HG03060 (cell line): ENCODE data around the gene HSBP1.

ENCODE experiments used
- ATAC-seq: cut with Tn5 transposase; IDR thresholded peaks from one replicate; pipeline ENCODE4 v1.9.1; 2021; ENCODE audit warnings: low read depth, moderate number of reproducible peaks; ENCODE audit not compliant: unreplicated experiment

The HSBP1 gene

DNA sequence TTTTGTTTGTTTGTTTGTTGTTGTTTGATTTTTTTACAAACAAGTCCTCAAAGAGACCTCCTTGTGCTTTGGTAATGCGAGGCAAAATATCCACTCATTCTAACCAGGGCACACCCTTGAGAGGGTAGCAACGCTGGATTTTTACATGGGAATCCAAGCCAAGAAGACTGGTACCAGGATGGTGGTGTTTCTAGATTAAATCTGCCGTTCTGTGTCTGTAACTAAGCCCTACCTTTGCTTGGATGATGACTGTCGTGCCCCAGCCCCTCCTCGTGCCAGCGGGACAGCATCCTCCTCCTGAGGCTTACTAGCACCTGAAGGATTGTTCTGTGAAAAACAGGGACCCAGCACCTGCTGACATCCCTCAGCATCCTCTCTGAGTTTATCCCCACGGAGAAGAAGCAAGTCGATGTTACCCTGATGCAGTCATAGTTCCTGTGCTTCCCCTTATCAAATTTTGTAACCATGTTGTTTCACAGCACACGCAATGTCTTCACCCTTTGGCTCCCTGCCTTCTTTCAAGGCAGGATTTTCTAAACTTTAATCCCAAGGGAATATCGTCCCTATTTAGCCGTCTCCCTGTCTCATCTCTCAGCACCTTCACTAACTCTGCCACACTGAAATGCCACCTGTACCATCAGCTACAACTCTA lies 5.1 kb upstream of the HSBP1 start:
- ATAC-seq, result no peak

DNA sequence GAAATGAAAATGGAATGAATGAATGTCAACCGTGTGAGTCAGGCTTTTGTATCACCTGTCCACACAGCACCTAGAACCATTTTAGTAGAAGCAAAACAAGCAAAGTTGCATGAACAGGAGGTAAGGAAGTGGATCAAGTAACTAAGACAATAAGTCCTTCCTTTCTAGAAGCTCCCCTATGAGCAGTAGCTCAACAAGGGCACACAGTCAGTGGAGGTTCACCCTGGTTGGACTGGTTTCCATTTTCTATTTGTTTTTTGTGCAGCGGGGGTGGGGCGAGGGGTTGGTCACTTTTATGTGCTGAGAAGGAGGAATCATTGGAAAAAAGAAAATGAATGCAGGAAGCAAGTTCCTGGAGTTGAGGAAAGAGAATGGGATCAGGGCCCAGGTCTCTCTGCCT lies 4.0 kb upstream of the HSBP1 start:
- no peak for ATAC-seq

DNA sequence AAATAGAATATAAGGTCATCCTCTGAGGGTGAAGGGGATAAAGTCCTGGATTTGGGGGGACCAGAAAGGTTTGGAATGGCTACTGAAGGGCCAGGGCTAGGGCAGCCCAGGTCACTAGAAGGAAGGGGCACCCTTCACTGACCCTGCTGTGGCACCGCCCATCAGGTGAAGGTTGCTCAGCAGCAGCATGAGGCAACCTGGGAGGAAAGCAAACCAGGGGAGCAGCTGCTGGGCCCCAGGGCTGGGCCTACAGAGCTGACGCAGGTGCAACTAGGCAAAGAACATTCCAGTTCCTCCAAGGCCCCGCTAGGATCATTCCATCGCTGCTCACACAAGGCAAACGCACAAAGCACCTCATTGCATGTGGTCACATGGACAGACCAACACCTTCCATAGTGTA lies 3.4 kb upstream of the HSBP1 start:
- ATAC-seq, result no peak

DNA sequence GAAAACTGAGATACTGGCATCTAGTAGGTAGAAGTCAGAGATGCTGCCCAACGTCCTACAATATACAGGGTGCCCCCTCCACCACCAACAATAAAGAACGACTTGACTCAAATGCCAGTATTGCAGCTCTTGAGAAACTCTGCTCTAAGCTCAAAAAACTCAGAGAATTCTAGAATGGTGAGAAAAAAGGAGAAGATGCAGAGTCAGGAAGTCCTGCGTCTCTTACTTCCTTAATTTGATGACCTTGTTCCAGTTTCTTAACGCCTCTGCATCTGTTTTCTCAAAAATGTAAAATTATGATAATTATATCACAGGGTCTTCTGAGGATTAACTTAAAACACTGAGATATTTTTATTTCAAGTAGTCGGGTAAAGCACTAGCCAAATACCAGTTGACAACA lies 1.7 kb upstream of the HSBP1 start:
- ATAC-seq, result no peak

DNA sequence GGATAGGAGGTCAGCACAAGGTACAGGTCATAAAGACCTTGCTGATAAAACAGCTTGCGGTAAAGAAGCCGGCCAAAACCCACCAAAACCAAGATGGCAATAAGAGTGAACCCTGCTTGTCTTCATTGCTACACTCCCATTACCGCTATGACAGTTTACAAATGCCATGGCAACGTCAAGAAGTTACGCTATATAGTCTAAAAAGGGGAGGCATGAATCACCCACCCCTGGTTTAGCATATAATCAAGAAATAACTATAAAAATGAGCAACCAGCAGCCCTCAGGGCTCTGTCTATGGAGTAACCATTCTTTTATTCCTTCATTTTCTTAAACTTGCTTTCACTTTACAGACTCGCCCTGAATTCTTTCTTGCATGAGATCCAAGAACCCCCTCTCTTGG lies 1.0 kb upstream of the HSBP1 start:
- no peak for ATAC-seq

DNA sequence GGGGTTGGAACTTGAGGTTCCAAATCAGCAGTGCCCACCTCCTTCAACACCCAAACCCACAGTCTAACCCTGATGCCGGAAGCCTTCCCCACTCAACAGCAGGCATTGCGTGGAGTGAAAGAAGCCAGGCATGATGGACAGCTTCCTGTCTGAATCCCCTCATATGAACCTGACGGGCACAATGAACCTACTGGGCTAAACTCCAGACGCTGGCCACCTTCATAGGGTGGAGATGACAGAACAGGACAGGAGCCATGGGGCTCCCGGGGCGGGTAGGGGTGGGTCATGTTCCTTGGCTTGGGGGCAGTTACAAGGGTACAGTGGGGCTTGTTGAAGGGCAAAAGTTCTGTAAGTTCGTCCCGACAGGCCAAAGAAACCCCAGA lies 460 bp upstream of the HSBP1 start:
- no peak for ATAC-seq

DNA sequence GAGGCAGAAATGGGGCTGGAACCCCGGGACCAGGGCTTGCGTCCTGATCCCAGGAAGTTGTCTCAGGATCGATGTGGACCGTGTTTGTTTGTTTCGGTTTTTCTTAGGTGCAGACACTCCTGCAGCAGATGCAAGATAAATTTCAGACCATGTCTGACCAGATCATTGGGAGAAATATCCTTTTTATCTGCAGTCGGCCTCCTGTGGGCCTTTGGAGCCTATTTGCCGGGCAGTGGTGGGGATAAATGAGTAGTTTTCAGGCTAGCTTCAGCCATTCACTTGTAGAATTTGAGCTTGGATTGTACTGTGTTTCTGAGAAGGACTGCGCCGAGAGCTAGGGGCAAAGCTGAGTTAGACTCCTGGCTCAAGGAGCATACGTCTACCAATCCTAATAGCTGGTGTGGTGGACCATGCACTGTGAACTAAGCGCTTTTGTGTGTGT lies 816 bp downstream of the HSBP1 start:
- no peak for ATAC-seq

DNA sequence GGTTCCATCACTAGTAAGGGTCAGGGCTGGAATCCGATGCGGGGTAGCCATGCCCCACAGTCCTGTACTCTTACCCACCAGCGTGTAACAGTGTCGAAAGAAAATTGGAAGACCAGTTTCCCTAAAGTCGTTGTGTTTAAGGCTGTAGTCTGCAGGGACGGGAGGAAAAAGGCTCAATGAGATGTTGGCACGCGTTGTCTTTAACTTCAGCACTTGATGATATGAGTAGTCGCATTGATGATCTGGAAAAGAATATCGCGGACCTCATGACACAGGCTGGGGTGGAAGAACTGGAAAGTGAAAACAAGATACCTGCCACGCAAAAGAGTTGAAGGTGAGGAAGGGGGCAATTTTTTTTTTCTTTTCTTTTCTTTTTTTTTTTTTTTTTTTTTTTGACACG lies 1.3 kb downstream of the HSBP1 start:
- ATAC-seq, result no peak

DNA sequence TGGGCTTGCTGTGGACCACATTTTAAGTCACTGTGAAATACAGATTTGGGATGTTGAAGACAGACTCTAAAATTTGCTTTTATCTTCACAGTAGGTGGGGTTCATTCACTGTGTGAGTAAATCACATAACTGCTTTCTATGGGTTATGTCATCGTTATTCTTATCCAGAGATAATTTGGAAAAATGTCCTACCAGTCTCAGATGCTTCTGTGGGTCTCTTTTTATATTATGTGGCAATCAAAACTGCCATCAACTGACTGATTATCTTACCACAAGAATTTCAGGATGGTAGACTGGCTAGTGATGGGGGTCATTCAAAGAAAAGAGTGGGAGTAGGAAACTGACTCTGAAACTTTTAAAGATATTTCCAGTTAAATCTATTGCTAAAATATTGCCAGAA lies 3.1 kb downstream of the HSBP1 start:
- ATAC-seq, result no peak

DNA sequence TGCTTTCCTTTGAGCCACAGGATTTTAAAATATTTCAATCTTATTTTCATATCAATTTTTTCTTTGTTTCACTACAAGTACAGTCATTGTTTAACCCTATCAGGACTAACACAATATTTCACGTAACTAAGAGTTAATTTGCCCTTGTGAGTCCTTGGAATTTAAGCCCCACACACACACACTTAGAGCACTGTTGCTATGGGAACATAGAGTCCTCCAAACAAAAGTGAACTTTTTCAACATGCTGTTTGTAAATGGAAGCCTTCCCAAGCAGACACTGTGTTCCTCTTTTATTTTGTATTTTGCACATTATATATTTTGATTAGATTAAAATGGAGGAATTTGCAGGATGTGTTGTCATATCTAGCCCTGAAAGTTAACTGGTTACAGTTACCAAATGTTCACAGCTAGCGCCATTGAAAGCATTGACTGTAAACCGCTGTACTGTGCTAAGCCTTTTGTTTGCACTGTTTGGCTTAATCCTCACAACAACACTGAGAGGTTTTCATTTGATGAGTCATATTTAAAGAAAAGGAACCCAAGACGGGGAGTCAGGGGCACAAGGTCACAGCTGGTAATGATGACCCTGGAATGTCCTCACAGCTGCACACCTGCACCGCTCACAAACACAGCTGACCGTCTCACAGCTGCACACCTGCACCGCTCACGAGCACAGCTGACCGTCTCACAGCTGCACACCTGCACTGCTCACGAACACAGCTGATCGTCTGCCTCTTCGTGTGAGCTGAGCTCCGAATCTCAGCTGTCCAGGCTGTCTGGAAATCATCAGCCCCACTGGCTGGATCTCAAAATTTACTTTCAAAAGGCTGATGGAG lies 6.3 kb downstream of the HSBP1 start:
- no peak for ATAC-seq

DNA sequence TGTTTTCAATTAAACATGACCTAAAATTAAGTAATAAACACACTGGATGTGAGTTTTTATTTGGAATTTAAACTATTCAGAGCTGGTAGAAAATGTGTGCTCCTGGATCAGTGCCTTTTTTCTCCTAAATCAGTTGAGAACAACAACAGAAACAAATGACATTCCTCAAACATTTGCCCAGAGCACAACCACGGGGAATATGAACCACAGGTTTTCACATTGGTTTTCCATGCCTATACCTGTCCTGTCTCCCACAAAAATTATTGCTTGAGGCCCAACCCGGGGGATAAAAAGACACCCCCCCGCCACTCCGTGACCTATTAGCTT lies 6.8 kb downstream of the HSBP1 start:
- no peak for ATAC-seq

DNA sequence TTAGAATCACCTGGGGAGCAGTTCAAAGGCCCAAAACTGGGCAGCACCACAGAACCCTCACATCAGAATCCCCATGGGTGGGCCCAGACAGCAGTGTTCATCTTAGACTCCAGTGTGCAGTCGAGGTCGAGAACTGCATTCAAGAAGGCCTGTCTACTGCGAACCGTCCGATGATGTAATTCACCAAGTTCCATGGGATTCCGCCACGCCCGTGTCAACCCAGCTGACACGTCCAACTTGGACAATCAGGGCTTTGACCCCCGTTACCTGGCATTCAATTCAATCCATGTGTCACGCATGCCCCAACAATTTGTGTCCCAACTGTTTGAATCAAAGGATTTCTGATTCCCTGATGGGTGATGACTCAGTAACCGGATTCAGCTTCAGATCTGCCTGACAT lies 9.2 kb downstream of the HSBP1 start:
- ATAC-seq, result no peak

DNA sequence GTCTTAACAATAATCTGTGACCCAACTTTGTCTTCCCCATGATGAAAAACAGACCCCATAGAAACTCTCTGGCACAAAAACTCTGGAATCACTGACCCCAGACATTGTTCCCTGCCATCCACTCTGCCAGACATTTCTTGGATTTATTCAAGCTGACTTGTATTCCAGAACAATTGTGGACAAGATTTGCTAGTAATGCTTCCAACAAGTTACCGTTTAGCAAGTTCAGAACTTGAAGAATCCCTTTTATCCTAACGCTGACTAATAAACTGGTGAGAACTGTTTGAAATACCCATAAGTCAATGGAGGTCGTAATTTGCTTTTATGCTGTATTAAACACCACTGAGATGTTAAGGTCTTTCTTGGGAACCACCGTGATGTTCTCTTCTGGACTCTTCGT lies 10.5 kb downstream of the HSBP1 start:
- no peak for ATAC-seq

DNA sequence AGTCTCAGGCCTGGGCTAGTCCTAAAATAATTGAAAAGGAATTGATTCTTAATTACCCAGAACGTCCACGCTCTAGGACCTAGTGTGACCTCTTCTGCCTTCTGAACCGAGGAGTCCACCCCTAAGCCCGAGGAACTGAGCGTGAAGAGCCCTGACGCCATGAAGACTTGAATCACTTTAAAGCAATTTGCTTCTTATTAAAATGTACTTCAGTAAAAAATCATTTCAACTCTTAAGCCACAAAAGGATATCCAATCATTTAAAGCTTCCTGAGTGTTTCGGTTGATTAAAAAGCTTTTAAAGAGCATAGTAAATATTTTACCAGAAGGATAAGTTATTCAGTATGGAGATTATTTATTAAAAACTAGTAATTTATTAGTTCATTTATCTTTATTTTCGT lies 11.6 kb downstream of the HSBP1 start:
- ATAC-seq, result no peak

DNA sequence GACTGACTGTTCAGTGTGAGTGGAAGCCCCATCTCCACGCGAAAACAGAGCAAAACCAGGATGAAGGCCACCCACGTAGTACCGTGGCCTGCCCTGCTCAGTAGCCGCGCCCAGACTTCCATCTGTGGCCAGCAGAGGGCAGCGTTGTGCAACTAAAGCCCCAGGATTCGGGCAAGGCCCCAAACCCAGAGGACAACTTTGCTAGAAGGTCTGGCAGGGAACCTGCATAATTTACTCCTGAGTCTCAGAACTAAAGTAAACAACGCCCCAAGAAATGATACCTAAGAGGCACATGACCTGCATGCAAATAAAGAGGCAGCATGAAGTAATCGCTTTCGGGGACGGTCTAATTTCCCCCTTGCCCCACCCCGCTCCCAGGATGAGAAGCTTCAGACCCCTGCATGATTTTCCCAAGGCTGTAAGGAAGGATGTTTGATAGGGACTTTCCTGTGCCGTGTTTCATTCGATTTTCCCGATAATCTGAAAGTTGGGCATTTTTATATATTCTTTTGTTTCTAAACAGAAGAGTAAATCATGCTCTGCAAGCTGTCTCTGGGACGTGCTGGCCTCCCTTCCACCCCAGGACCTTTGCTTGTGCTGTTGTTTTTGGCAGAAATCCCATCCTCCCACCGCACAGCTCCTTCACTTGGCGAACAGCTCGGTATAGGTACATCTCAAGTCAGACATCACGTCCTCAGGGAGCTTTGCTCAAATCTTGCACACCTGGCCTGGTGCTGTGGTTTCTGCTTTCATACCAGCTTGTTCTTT lies 18.6 kb downstream of the HSBP1 start:
- no peak for ATAC-seq

DNA sequence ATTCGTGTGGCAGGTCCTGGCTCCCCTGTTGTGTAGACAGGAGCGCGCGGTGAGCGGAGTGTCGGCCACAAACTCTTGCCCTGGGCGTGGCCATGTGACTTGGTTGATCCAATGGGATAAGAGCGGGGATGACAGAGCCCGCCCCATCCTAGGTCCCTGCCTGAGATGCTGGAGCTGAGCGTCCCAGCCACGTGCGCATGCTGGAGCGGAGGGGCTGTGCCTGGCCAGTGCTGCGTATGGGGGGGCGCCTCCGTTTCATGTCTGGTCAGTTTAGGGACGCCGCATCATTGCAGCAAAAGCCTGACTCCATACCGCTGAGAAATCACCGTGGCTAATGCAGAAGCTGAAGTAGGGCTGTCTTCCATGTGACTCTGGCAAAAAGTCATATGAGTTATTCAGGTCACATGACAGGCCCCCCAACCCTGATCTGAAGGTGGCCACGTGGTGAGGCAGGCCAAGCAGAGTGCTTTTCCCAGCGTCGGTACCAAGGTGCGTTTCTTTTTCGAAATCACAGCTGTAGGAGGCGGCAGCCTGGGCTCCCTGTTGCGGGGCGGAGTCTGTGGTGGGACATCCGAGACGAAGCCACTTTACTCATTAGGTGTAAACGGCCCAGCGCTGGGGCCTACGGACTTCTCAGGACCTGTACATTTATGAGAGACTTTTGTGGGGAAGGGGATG lies 22.5 kb downstream of the HSBP1 start:
- ATAC-seq, result no peak

DNA sequence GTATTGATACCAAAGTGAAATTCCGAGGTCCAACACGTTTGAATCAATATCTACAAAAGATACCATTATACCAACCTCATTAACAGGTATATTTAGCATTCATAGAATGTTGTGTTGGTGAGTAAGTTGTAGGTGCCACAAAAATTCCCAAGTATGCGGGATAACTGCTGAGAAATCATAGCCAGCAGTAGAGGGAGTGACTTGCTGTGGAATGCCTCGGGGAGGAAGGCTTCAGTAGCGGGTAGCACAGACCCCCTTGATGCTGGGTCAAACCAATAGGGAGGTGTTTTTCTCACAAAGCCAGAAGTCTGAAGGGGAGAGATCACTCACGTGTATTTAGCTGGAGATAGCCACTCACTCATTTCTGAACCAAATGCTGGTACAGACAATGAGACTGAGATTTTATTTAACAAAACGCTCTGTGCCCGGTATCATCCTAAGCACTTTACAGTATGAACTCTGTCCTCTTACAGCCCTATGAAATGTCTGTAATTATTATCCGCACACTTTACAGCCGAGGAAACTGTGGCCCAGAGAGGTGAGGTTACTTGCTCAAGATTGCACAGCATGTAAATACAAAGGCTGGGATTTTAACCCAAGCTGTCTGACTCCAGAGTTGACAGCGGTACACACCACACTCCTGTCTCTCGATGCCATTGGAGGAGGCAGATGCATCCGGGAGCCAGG lies 23.1 kb downstream of the HSBP1 start:
- no peak for ATAC-seq

DNA sequence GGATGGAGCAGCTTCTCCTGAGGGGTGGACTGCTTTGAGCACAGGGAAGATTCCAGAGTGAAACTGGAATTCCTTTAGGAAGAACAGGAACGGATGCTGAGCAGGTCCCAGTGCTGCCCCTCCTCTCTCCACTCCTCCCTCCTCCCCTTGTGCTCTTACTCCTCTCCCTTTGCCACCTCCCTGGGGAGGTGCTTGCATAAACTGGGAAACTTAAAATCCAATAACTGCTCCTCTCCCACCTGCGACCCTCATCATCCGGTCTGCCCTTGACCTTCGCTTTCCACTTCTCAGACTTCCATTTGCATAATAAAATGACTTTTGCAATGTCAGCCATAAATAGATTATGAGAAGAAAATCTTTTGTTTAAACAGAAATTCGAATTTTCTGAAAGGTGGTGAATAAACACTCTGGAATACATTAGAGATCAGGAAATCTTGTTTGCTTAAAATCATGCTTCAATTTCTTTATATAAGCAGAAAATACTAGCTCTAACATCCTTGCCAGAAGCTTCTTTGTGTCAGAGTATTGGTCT lies 23.7 kb downstream of the HSBP1 start:
- no peak for ATAC-seq

DNA sequence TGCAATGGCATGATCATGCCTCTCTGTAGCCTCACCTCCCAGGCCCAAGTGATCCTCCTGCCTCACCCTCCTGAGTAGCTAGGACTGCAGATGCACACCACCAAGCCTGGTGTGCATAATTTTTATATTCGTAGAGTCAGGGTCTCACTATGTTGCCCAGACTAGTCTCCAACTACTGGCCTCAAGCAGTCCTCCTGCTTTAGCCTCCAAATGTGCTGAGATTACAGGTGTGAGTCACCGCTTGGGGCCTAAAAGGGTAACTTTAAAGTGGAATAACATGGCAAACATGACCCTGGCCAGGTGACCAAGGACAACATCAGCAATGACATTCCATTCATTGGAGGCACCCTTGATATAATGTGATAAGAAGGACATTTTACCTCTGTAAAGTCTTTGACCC lies 26.1 kb downstream of the HSBP1 start:
- ATAC-seq, result no peak
